ENCODE data around the gene MAP3K4.

DNA sequence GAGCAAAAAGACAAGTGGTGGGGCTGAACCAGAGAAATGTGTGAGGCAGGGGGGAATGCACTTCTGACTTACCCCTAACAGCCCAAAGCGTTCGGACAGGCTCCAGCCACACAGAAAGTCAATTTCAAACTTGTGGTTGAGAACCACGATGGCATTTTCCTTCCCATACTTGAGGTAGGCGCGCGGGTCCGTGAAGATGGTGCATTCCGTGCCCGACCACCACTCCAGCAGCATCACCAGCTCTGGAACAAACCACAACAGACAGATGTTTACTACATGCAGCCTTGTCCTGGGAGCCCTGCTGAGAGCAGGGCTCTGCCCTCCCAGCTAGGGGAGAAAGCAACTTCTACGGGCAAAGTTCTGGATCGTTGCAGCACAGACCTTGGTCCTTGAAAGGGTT is 174.6 kb downstream of the MAP3K4 start:
- TF ChIP-seq, protein P1, sequence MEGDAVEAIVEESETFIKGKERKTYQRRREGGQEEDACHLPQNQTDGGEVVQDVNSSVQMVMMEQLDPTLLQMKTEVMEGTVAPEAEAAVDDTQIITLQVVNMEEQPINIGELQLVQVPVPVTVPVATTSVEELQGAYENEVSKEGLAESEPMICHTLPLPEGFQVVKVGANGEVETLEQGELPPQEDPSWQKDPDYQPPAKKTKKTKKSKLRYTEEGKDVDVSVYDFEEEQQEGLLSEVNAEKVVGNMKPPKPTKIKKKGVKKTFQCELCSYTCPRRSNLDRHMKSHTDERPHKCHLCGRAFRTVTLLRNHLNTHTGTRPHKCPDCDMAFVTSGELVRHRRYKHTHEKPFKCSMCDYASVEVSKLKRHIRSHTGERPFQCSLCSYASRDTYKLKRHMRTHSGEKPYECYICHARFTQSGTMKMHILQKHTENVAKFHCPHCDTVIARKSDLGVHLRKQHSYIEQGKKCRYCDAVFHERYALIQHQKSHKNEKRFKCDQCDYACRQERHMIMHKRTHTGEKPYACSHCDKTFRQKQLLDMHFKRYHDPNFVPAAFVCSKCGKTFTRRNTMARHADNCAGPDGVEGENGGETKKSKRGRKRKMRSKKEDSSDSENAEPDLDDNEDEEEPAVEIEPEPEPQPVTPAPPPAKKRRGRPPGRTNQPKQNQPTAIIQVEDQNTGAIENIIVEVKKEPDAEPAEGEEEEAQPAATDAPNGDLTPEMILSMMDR (IDR thresholded peaks at IDR 0.05), result no peak
- no peak for TF ChIP-seq POLR2A (IDR thresholded peaks at IDR 0.05)
